ENCODE results near the gene TARS3. TPM values are rescaled to one million over a fixed set of nuclear protein-coding genes. Genes with fewer than 3 reads are reported as not detected.
"Not testable (repeated sequence)": the region's sequence is repeated elsewhere in the genome, so short reads cannot be mapped to it uniquely, and the experiment has no call there.

Gene TARS3
- total RNA-seq, 8 experiments from 2014 or later, result 12.0 to 31.4 (median 19.4) TPM

DNA sequence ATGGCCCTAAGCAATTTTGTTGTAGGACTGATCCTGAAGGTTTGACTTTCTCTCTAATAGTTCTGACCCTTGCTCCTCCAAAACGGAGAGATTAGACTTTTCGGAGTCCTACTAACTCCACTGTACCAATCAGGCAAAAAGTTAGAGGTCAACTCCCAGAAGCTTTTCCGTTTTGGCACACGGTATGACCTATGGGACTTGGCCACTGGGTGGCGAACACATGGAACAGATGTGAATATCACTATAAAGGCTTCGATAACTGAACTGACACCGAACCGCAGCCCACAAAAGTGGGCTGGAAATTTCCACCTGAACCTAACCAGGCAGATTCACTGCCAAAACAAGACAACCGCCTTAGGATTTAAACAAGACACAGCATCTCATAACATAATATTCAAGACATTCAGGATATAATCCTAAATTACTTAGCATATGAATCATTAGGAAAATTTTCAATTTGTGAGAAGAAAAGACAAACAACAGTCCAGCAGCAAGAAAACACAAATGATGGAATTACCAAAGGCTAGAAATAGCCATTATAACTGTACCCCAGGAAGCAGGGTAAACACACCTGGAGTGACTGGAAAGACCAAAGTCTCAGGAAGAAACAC, 59.9 kb downstream of the TARS3 start:
- H3K4me1 ChIP-seq (replicated peaks in 1 of 2), result no peaks in the 10 kb centered on the region
- in situ Hi-C loops (cut with MboI; ENCODE audit: low pct_unique_long_range_greater_than_20kb in 2 of 9, low sequenced_read_pairs in 9 of 9, unreplicated experiment in 9 of 9), result no loop called here
- no peak overlapping the region for H3K4me3 ChIP-seq
- no peak overlapping the region for H3K27ac ChIP-seq
- ATAC-seq (replicated peaks in 6 of 8), result peak in 2 of 8 experiments; percentile 38 to 69
- WGBS, 10 experiments, result 42 to 100% (median 83%) methylated on average over 1 to 9 of the region's 9 CpGs; no CpG with 5 or more reads in 1 of the 10 experiments

DNA sequence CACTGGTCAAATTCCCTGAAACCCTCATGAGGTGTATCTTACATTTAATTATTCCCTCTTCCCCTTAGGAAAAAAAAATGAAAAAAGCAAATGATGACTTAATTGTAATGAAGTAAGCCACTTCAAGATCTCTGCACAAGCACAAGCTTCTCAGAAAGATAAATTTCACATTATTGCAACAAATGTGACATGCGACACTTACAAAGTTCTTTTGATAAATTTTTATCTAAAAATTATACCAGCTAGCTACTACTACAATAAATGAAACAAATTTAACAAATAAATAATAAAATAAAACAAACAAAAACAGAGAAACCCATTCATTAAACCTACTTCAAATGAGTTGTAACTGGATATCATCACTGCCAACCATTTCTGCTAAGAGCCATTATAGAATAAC, 62.1 kb downstream of the TARS3 start:
- H3K4me3 ChIP-seq, result no peak overlapping the region
- no peaks in the 10 kb centered on the region for H3K4me1 ChIP-seq (replicated peaks in 1 of 2)
- H3K27ac ChIP-seq, result no peak overlapping the region
- in situ Hi-C loops (cut with MboI; ENCODE audit: low pct_unique_long_range_greater_than_20kb in 2 of 9, low sequenced_read_pairs in 9 of 9, unreplicated experiment in 9 of 9), result no loop called here
- WGBS, 10 experiments, result 57 to 100% (median 100%) methylated on average over 1 of the region's 1 CpG; no CpG with 5 or more reads in 1 of the 10 experiments
- ATAC-seq (replicated peaks in 6 of 8), result no peak

GRCh38 chr15:101660005-101660404, 64.3 kb downstream of the TARS3 start:
- ATAC-seq (replicated peaks in 6 of 8), result no peak
- in situ Hi-C loops (cut with MboI; ENCODE audit: low pct_unique_long_range_greater_than_20kb in 2 of 9, low sequenced_read_pairs in 9 of 9, unreplicated experiment in 9 of 9), result no loop called here
- 96 to 100% (median 100%) methylated on average over 1 to 2 of the region's 2 CpGs; no CpG with 5 or more reads in 6 of the 10 experiments for WGBS, 10 experiments
- Histone ChIP-seq H3K4me3 (no peak overlapping the region), H3K4me1 (replicated peaks in 1 of 2) (no peaks in the 10 kb centered on the region), H3K27ac (no peak overlapping the region)

- no peak overlapping the region for H3K27ac ChIP-seq
- H3K4me1 ChIP-seq (replicated peaks in 1 of 2), result peaks cover 2% of the 10 kb centered on the region in 2 donors
- ATAC-seq (replicated peaks in 6 of 8), result no peak
- WGBS, 10 experiments, result 67 to 100% (median 92%) methylated on average over 3 to 9 of the region's 9 CpGs
- H3K4me3 ChIP-seq, result no peak overlapping the region
- in situ Hi-C loops (cut with MboI; ENCODE audit: low pct_unique_long_range_greater_than_20kb in 2 of 9, low sequenced_read_pairs in 9 of 9, unreplicated experiment in 9 of 9), result loop anchor here in 1 of 9 experiments (10.0 kb wide), 1 partner anchor 363 kb away; the partner anchor contains the start of gene SNRPA1
These were observed 66.1 kb downstream of the TARS3 start for GRCh38 chr15:101657968-101658784.

GRCh38 chr15:101657171-101657570, 67.1 kb downstream of the TARS3 start:
- in situ Hi-C loops (cut with MboI; ENCODE audit: low pct_unique_long_range_greater_than_20kb in 2 of 9, low sequenced_read_pairs in 9 of 9, unreplicated experiment in 9 of 9), result loop anchor here in 1 of 9 experiments (10.0 kb wide), 1 partner anchor 362 kb away; the partner anchor contains the start of gene SNRPA1
- 78 to 100% (median 90%) methylated on average over 1 to 10 of the region's 10 CpGs; no CpG with 5 or more reads in 3 of the 10 experiments for WGBS, 10 experiments

DNA sequence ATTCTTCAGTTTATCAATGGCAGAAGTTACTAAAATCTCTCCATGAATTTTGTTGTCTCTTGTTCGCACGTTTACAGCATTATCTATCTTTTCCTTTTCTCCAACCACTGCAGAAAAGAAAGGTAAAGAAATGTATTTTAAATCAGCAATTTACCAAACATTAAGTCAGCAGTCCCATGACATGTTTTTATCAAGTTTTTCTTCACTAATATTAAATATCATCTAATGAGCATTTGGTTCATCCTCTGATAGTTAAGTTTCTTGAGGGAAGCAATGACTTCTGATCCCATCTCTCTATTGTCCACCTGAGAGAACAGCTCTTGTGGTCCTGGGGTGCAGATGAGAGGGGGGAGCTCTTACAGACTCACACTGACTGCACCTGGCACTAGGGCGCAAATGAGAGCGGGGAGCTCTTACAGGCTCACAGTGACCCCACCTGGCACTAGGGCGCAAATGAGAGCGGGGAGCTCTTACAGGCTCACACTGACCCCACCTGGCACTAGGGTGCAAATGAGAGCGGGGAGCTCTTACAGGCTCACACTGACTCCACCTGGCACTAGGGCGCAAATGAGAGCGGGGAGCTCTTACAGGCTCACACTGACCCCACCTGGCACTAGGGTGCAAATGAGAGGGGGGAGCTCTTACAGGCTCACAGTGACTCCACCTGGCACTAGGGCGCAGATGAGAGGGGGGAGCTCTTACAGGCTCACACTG, 69.5 kb downstream of the TARS3 start:
- not testable (repeated sequence) for H3K27ac ChIP-seq; H3K4me3 ChIP-seq; ATAC-seq (replicated peaks in 6 of 8)
- H3K4me1 ChIP-seq (replicated peaks in 1 of 2), result peaks cover 6 to 19% of the 10 kb centered on the region in 2 donors
- in situ Hi-C loops (cut with MboI; ENCODE audit: low pct_unique_long_range_greater_than_20kb in 2 of 9, low sequenced_read_pairs in 9 of 9, unreplicated experiment in 9 of 9), result loop anchor here in 1 of 9 experiments (10.0 kb wide), 1 partner anchor 360 kb away; the partner anchor contains the start of gene SNRPA1
- 79 to 96% (median 90%) methylated on average over 2 to 3 of the region's 10 CpGs; no CpG with 5 or more reads in 3 of the 10 experiments for WGBS, 10 experiments

More at GRCh38 chr15:101657171-101657570, 67.1 kb downstream of the TARS3 start:
- no peak overlapping the region for H3K27ac ChIP-seq
- H3K4me3 ChIP-seq, result no peak overlapping the region
- peaks cover 5 to 6% of the 10 kb centered on the region in 2 donors for H3K4me1 ChIP-seq (replicated peaks in 1 of 2)
- no peak for ATAC-seq (replicated peaks in 6 of 8)

DNA sequence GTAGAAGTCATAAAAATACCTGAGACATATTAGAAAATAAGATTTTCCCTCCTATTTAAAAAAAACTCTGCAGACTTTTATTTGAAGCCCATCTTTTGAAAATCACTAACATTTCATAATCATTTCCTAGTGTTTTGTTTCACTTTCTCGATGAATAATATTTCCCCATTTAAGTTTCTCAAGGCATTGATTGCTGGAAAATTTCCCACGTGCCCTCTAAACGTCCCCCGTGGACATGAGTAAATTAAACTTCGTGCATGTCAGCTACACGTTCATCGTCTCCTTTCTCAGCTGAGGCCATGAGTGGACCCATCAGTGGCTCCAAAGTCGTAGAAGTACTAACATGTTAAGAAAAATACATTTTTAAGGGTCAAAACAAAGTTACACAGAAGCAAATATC, 70.1 kb downstream of the TARS3 start:
- WGBS, 10 experiments, result 68 to 100% (median 90%) methylated on average over 3 to 8 of the region's 8 CpGs
- in situ Hi-C loops (cut with MboI; ENCODE audit: low pct_unique_long_range_greater_than_20kb in 2 of 9, low sequenced_read_pairs in 9 of 9, unreplicated experiment in 9 of 9), result loop anchor here in 1 of 9 experiments (10.0 kb wide), 1 partner anchor 359 kb away; the partner anchor contains the start of gene SNRPA1
- Histone ChIP-seq H3K27ac (no peak overlapping the region), H3K4me1 (replicated peaks in 1 of 2) (peaks cover 6 to 19% of the 10 kb centered on the region in 2 donors), H3K4me3 (no peak overlapping the region)
- no peak for ATAC-seq (replicated peaks in 6 of 8)

DNA sequence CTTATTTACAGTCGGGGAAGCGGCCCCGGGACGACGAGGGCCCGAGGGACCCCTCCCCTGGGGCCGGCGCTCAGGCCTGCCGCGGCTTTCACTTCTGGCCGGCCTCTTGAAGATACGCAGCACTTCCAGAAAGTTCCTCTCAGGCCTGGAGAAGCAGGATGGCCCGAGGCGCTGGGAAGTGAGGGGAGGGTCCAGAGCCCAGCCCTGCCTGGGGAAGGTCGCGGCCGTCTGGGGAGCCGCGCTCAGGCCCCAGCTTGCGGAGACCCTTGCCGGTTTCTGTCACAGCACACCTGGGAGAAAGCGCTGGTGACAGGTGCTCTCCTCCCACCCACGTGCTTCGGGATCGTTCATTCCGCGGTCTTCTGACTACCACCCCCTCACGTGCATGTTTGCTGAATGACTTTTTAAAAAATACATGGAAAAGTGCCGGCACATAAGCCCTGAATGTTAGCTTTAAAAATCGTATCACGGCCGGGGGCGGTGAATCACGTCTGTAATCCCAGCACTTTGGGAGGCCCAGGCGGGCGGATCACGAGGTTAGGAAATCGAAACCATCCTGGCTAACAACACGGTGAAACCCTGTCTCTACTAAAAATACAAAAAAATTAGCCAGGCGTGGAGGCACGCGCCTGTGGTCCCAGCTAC, 71.4 kb downstream of the TARS3 start:
- peak in 5 of 8 experiments; percentile 7 to 38 (median 20) for ATAC-seq (replicated peaks in 6 of 8)

DNA sequence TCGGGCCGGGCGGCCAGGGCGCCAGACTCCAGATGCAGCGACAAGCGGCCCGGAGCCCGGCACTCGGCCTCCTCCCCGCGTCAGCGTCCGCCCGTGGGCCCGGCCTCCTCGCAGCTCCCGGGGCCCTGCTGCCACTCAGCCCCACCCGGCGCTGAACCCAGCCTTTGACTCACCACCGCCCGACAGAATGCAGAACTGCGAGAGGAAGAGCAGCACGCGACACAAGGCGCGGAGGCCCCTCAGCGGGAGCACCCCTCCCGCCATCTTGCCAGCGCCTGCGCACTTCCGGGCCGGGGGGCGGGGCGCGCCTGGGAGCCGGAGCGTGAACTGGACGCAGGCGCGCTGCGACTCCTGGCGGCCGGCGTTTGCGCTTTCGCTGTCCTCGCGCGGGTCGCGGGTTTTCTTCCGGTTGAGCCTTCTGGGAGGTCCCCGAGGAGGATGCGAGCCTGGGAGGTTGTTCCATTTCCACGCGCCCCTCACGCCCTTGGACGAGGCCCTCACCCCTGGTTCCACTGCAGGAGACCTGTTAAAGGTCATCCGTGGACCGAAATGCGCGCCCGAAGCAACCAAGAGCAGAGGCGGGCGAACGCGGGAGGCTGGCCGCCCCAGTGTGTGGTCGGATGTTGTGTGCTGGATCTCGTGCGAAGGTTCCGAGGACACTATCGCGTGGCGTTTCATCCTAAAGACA, 72.0 kb downstream of the TARS3 start, which contains the start of gene TM2D3:
Gene TM2D3, minus strand, starts transcription at position 284 of the 688 bp plus-strand sequence. Its CDS starts 20 bp downstream, at position 264.
- Histone ChIP-seq H3K4me1 (replicated peaks in 1 of 2) (peaks cover 6 to 19% of the 10 kb centered on the region in 2 donors), H3K4me3 (peak within 1 kb of the TSS; percentile 69 to 97 (median 80)), H3K27ac (peak within 1 kb of the TSS; percentile 89 to 95)
- in situ Hi-C loops (cut with MboI; ENCODE audit: low pct_unique_long_range_greater_than_20kb in 2 of 9, low sequenced_read_pairs in 9 of 9, unreplicated experiment in 9 of 9), result loop anchor here in 1 of 9 experiments (10.0 kb wide), 1 partner anchor 357 kb away; the partner anchor contains the start of gene SNRPA1
- peak; percentile 83 to 94 (median 91) for ATAC-seq (replicated peaks in 6 of 8)
- WGBS, 10 experiments, result 0 to 2% (median 0%) methylated on average over 1 to 13 of the region's 75 CpGs; no CpG with 5 or more reads in 6 of the 10 experiments

More for the DNA sequence above, 71.4 kb downstream of the TARS3 start:
- Histone ChIP-seq H3K4me1 (replicated peaks in 1 of 2) (peaks cover 6 to 19% of the 10 kb centered on the region in 2 donors), H3K4me3 (peak overlapping the region; percentile 69 to 97 (median 80)), H3K27ac (peak overlapping the region; percentile 61 to 95)
- in situ Hi-C loops (cut with MboI; ENCODE audit: low pct_unique_long_range_greater_than_20kb in 2 of 9, low sequenced_read_pairs in 9 of 9, unreplicated experiment in 9 of 9), result loop anchor here in 1 of 9 experiments (10.0 kb wide), 1 partner anchor 358 kb away; the partner anchor contains the start of gene SNRPA1
- WGBS, 10 experiments, result 4 to 81% (median 44%) methylated on average over 3 to 20 of the region's 42 CpGs; no CpG with 5 or more reads in 4 of the 10 experiments

- WGBS, 10 experiments, result 0 to 3% (median 1%) methylated on average over 2 to 30 of the region's 32 CpGs; no CpG with 5 or more reads in 1 of the 10 experiments
- in situ Hi-C loops (cut with MboI; ENCODE audit: low pct_unique_long_range_greater_than_20kb in 2 of 9, low sequenced_read_pairs in 9 of 9, unreplicated experiment in 9 of 9), result loop anchor here in 1 of 9 experiments (10.0 kb wide), 1 partner anchor 357 kb away; the partner anchor contains the start of gene SNRPA1
- peak overlapping the region; percentile 69 to 97 (median 80) for H3K4me3 ChIP-seq
These were observed 72.6 kb downstream of the TARS3 start for GRCh38 chr15:101651554-101652097.

GRCh38 chr15:101650145-101650544, 74.1 kb downstream of the TARS3 start:
- peak overlapping the region in 1 of 5 donors; percentile 69 for H3K4me3 ChIP-seq
- H3K27ac ChIP-seq, result no peak overlapping the region
- WGBS, 10 experiments, result 32 to 100% (median 75%) methylated on average over 3 to 5 of the region's 5 CpGs; no CpG with 5 or more reads in 3 of the 10 experiments
- peaks cover 6 to 19% of the 10 kb centered on the region in 2 donors for H3K4me1 ChIP-seq (replicated peaks in 1 of 2)
- in situ Hi-C loops (cut with MboI; ENCODE audit: low pct_unique_long_range_greater_than_20kb in 2 of 9, low sequenced_read_pairs in 9 of 9, unreplicated experiment in 9 of 9), result loop anchor here in 1 of 9 experiments (10.0 kb wide), 1 partner anchor 355 kb away; the partner anchor contains the start of gene SNRPA1
- no peak for ATAC-seq (replicated peaks in 6 of 8)

More at GRCh38 chr15:101651554-101652097, 72.6 kb downstream of the TARS3 start:
- peak in 7 of 8 experiments; percentile 33 to 66 (median 60) for ATAC-seq (replicated peaks in 6 of 8)
- Histone ChIP-seq H3K4me1 (replicated peaks in 1 of 2) (peaks cover 6 to 19% of the 10 kb centered on the region in 2 donors), H3K27ac (peak overlapping the region; percentile 89 to 95)

Measured in motor neuron (in vitro differentiated cells).